SU-DHL-6 (cell line): ENCODE measurements around the gene HSPH1.

ENCODE experiments used
- CTCF ChIP-seq: fragments of 200-600 bp; sonication (generic); IDR thresholded peaks from one replicate; pipeline ENCODE4 v1.5.1; 2017; ENCODE audit warnings: antibody characterized with exemption, mild to moderate bottlenecking, low read length, moderate library complexity; ENCODE audit not compliant: insufficient read depth, poor library complexity, severe bottlenecking
- EZH2phosphoT487 ChIP-seq: fragments of 200-600 bp; sonication (generic), shearing (Covaris generic); conservative IDR thresholded peaks from 2 replicates; pipeline ENCODE4 v1.6.1; 2018; ENCODE audit warnings: mild to moderate bottlenecking, antibody characterized with exemption, low read length, moderate library complexity, mixed read lengths

GRCh38 chr13:31172001-31172400 lies 10.3 kb upstream of the HSPH1 start:
- TF ChIP-seq CTCF (no peak), EZH2phosphoT487 (no peak)
